OCI-LY7 (cell line): ENCODE data around the gene PRG3. TPM values are rescaled to one million over a fixed set of nuclear protein-coding genes. Genes with fewer than 3 reads are reported as not detected.

Source experiments
- BruUV-seq: library from RNA; stranded (reverse); fragments of 400-500 nt; replicated peaks from 2 replicates; lab custom pipeline; 2021; lab: Mats Ljungman, UMichigan
- CTCF ChIA-PET: fragments of 300-600 bp; sonication (Branson Sonifier 250); formaldehyde crosslinking; loops from one replicate; lab custom pipeline; 2022; ENCODE audit warnings: antibody characterized with exemption; ENCODE audit not compliant: unreplicated experiment; lab: Charles Lee
- POLR2A ChIA-PET: fragments of 300-600 bp; sonication (Branson Sonifier 250); formaldehyde crosslinking; loops from one replicate; lab custom pipeline; 2022; ENCODE audit warnings: antibody characterized with exemption; lab: Charles Lee
- DNase-seq: peaks from one replicate; pipeline ENCODE4 v3.0.0-alpha.2; 2015; ENCODE audit warnings: low spot score
- H2AFZ ChIP-seq: fragments of 200-600 bp; sonication (generic), shearing (Covaris generic); 2 replicates; pipeline ENCODE4 v1.6.1; 2014; ENCODE audit warnings: mild to moderate bottlenecking, antibody characterized with exemption, low read length, moderate library complexity
- H3K27ac ChIP-seq: fragments of 200-600 bp; sonication (generic); 2 replicates; pipeline ENCODE4 v1.5.1; 2014; ENCODE audit warnings: mixed run types, low read depth, mild to moderate bottlenecking, moderate library complexity, low read length, inconsistent platforms; ENCODE audit not compliant: poor library complexity, severe bottlenecking
- H3K36me3 ChIP-seq: fragments of 200-600 bp; sonication (generic); 2 replicates; pipeline ENCODE4 v1.6.1; 2014; ENCODE audit warnings: mild to moderate bottlenecking, antibody characterized with exemption, low read length, moderate library complexity, mixed read lengths; ENCODE audit not compliant: insufficient read depth
- H3K4me1 ChIP-seq: fragments of 200-600 bp; sonication (generic); 2 replicates; pipeline ENCODE4 v1.5.1; 2014; ENCODE audit warnings: mild to moderate bottlenecking, low read length; ENCODE audit not compliant: insufficient read depth, poor library complexity, severe bottlenecking
- H3K4me2 ChIP-seq: fragments of 200-600 bp; sonication (generic); 2 replicates; pipeline ENCODE4 v1.6.1; 2014; ENCODE audit warnings: mild to moderate bottlenecking, low read length
- H3K4me3 ChIP-seq: fragments of 200-600 bp; sonication (generic); 2 replicates; pipeline ENCODE4 v1.5.1; 2014; ENCODE audit warnings: mild to moderate bottlenecking, low read depth, low read length; ENCODE audit not compliant: poor library complexity, severe bottlenecking
- H3K79me2 ChIP-seq: fragments of 200-600 bp; sonication (generic); 2 replicates; pipeline ENCODE4 v1.6.1; 2016; ENCODE audit warnings: low read depth, mild to moderate bottlenecking, low read length, moderate library complexity, mixed read lengths; ENCODE audit not compliant: insufficient read depth
- H3K9me2 ChIP-seq: fragments of 200-600 bp; sonication (generic); 2 replicates; pipeline ENCODE4 v1.6.1; 2016; ENCODE audit warnings: mild to moderate bottlenecking, low read length, mixed read lengths; ENCODE audit not compliant: insufficient read depth
- H3K9me3 ChIP-seq: fragments of 200-600 bp; sonication (generic); 2 replicates; pipeline ENCODE4 v1.6.1; 2014; ENCODE audit warnings: mild to moderate bottlenecking, mixed run types, low read length, mixed read lengths
- H4K20me1 ChIP-seq: fragments of 200-600 bp; sonication (generic); 2 replicates; pipeline ENCODE4 v1.6.1; 2014; ENCODE audit warnings: mild to moderate bottlenecking, antibody characterized with exemption, low read length, moderate library complexity, mixed read lengths; ENCODE audit not compliant: insufficient read depth
- EZH2phosphoT487 ChIP-seq: fragments of 200-600 bp; sonication (generic); IDR thresholded peaks from 2 replicates; pipeline ENCODE4 v1.6.1; 2018; ENCODE audit warnings: low read depth, borderline replicate concordance, mild to moderate bottlenecking, mixed run types, antibody characterized with exemption, low read length, moderate library complexity, mixed read lengths
- intact Hi-C: fragments of 100-400 bp; cut with micrococcal nuclease; formaldehyde crosslinking; loops from one replicate; pipeline ENCODE4 v1.10.0; 2022; ENCODE audit not compliant: unreplicated experiment
- total RNA-seq, 2 experiments: library from RNA; depleted of rRNA in 1 of 2; stranded (reverse); fragments of >200 nt in 1 of 2; shearing (Covaris generic) in 1 of 2; gene quantifications; 2 replicates each; pipeline ENCODE4 v1.2.3, GENCODE V29; 2014 to 2022
- TF ChIP-seq, protein P1 (sequence below): fragments of 200-600 bp; sonication (generic); conservative IDR thresholded peaks from 2 replicates; pipeline ENCODE4 v1.5.1; 2014; ENCODE audit warnings: mild to moderate bottlenecking, antibody characterized with exemption, low read length, moderate library complexity, mixed read lengths

PRG3 gene
- total RNA-seq, 2 experiments from 2014 or later, result not detected

DNA sequence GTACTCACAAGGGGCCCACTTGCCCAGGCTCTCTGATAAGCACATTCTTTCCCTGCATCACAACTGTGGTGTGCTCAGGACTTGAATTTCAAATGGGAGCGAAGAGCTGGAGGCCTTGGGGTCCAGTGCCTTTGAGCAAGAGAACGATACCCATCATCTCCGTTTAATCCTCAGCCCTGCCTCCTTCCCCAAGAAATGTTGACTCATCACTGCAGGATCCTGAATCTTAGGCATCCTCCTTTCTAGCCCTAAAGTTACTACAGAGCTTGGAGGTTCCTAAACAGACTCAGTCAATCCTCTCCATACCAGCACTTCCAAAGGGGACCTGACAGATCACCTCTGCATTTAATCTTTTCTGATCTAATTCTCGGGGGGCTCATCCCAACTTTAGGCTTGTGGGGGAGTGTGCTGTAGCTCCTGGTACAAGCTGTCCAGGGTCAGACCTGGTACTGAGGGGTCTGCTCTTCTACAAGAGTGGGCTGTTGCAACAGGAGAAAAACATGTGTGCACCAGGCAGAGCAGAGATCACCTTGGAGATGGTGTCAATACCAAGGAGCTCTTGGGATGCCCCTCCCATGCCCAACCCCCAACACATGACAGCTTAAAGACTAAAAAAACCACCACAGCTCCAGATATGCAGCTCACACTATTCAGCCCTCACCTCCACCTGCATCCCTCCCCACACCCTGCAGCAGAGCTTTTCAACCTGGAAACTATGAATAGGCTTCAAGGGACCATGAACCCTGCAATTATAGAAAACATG lies 13.4 kb upstream of the PRG3 start:
- Histone ChIP-seq H3K27ac (no peak overlapping the region), H3K79me2 (no peaks in the 10 kb centered on the region), H4K20me1 (no peaks in the 10 kb centered on the region), H3K36me3 (no peaks in the 10 kb centered on the region), H3K4me1 (no peaks in the 10 kb centered on the region), H3K4me2 (no peak overlapping the region), H3K4me3 (no peak overlapping the region), H3K9me3 (no peaks in the 10 kb centered on the region), H3K9me2 (no peaks in the 10 kb centered on the region), H2AFZ (no peak overlapping the region)
- DNase-seq, result no peak
- intact Hi-C loops, result no loop called here
- TF ChIP-seq, protein P1, sequence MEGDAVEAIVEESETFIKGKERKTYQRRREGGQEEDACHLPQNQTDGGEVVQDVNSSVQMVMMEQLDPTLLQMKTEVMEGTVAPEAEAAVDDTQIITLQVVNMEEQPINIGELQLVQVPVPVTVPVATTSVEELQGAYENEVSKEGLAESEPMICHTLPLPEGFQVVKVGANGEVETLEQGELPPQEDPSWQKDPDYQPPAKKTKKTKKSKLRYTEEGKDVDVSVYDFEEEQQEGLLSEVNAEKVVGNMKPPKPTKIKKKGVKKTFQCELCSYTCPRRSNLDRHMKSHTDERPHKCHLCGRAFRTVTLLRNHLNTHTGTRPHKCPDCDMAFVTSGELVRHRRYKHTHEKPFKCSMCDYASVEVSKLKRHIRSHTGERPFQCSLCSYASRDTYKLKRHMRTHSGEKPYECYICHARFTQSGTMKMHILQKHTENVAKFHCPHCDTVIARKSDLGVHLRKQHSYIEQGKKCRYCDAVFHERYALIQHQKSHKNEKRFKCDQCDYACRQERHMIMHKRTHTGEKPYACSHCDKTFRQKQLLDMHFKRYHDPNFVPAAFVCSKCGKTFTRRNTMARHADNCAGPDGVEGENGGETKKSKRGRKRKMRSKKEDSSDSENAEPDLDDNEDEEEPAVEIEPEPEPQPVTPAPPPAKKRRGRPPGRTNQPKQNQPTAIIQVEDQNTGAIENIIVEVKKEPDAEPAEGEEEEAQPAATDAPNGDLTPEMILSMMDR, result no peak
- TF ChIP-seq EZH2phosphoT487, result no peak
- BruUV-seq, result no TSS peak
- ChIA-PET CTCF (no interaction called here), POLR2A (interaction anchor here (1.1 kb wide), 1 partner anchor 33 kb away, joined by 4 read pairs; no protein-coding TSS in a partner anchor)

DNA sequence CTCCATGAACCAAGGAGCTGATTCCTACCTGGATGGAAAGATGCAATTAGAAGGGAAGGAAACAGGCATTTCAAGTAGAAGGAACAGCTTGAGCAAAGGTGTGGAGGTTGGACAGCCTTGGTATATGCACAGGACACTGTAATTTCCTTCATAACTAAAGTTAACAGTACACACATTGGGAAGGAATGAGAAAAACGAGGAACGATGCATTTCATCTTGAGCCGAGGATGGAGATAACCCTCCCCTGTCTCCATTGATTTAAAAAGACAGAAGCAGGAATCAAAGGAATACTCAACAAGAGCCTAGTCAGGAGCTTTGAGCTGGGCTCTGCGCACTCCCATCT lies 11.8 kb upstream of the PRG3 start:
- BruUV-seq, result no TSS peak
- TF ChIP-seq, protein P1, result no peak
- no peak for TF ChIP-seq EZH2phosphoT487
- Histone ChIP-seq H3K36me3 (no peaks in the 10 kb centered on the region), H2AFZ (no peak overlapping the region), H3K4me2 (no peak overlapping the region), H3K9me2 (no peaks in the 10 kb centered on the region), H4K20me1 (no peaks in the 10 kb centered on the region), H3K9me3 (no peaks in the 10 kb centered on the region), H3K4me3 (no peak overlapping the region), H3K4me1 (no peaks in the 10 kb centered on the region), H3K27ac (no peak overlapping the region), H3K79me2 (no peaks in the 10 kb centered on the region)
- DNase-seq, result no peak
- CTCF ChIA-PET, result no interaction called here
- POLR2A ChIA-PET, result interaction anchor here (0.6 kb wide), 1 partner anchor 291 kb away, joined by 3 read pairs; no protein-coding TSS in a partner anchor
- intact Hi-C loops, result no loop called here
